Measurements from ENCODE around the gene NUDT2.

DNA sequence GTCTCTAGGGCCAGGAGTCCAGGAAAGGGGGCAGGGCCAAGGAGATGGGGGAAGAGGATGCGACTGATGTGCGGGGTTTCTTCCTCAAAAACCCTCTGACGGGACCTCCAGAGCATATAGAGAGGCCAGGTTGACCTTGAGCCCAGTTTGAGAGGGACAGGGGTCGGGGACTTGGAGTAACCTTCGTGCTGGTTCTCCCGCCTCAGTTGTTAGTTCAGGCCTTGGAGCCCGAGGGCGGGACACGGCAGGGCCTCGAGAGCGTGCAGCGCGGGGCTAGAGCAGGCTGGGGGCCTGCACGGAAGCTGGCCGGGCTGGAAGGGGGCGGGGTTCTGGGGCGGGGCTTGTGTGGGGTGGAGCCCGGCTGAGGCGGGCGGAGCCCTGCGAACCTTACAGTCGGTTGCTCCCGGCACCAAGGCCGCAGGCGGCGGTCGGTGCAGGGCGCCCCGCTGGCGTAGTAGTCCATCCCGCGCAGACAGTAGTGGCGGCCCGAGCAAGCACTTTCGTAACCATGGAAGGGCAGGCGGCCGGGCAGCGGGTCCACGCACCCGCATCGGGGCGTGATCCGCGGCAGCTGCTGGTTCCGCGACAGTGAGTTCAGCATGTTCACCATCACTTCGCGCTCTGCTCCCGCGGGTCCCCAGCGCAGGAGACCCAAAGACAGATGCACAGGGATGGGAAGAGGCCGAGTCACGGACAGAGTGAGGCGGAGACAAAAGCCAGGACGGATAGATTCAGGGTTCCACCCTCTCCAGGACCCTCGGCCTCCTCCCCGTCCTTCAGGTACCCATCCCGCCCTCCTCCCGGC lies 51.3 kb downstream of the NUDT2 start:
- TF ChIP-seq, protein P1, sequence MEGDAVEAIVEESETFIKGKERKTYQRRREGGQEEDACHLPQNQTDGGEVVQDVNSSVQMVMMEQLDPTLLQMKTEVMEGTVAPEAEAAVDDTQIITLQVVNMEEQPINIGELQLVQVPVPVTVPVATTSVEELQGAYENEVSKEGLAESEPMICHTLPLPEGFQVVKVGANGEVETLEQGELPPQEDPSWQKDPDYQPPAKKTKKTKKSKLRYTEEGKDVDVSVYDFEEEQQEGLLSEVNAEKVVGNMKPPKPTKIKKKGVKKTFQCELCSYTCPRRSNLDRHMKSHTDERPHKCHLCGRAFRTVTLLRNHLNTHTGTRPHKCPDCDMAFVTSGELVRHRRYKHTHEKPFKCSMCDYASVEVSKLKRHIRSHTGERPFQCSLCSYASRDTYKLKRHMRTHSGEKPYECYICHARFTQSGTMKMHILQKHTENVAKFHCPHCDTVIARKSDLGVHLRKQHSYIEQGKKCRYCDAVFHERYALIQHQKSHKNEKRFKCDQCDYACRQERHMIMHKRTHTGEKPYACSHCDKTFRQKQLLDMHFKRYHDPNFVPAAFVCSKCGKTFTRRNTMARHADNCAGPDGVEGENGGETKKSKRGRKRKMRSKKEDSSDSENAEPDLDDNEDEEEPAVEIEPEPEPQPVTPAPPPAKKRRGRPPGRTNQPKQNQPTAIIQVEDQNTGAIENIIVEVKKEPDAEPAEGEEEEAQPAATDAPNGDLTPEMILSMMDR (IDR thresholded peaks at IDR 0.05): no peak
- TF ChIP-seq POLR2A (IDR thresholded peaks at IDR 0.05): peak; percentile 74
